LNCAP (cell line): ENCODE results near the gene CREB3L2.

Experiments used
- TF ChIP-seq, protein P1 (sequence below): fragments of 450-650 bp; IDR thresholded peaks from 2 replicates; pipeline ENCODE4 v1.5.1; 2017; ENCODE audit warnings: mild to moderate bottlenecking

CREB3L2 gene

GRCh38 chr7:137987018-137987349 lies 14.9 kb downstream of the CREB3L2 start:
- TF ChIP-seq, protein P1, sequence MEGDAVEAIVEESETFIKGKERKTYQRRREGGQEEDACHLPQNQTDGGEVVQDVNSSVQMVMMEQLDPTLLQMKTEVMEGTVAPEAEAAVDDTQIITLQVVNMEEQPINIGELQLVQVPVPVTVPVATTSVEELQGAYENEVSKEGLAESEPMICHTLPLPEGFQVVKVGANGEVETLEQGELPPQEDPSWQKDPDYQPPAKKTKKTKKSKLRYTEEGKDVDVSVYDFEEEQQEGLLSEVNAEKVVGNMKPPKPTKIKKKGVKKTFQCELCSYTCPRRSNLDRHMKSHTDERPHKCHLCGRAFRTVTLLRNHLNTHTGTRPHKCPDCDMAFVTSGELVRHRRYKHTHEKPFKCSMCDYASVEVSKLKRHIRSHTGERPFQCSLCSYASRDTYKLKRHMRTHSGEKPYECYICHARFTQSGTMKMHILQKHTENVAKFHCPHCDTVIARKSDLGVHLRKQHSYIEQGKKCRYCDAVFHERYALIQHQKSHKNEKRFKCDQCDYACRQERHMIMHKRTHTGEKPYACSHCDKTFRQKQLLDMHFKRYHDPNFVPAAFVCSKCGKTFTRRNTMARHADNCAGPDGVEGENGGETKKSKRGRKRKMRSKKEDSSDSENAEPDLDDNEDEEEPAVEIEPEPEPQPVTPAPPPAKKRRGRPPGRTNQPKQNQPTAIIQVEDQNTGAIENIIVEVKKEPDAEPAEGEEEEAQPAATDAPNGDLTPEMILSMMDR = no peak

- TF ChIP-seq, protein P1 = no peak
These were observed 15.5 kb downstream of the CREB3L2 start for GRCh38 chr7:137986252-137987017.

- TF ChIP-seq, protein P1 = no peak
These were observed 16.0 kb downstream of the CREB3L2 start for GRCh38 chr7:137985897-137986251.

- TF ChIP-seq, protein P1 = no peak
These were observed 16.5 kb downstream of the CREB3L2 start for GRCh38 chr7:137985253-137985896.

DNA sequence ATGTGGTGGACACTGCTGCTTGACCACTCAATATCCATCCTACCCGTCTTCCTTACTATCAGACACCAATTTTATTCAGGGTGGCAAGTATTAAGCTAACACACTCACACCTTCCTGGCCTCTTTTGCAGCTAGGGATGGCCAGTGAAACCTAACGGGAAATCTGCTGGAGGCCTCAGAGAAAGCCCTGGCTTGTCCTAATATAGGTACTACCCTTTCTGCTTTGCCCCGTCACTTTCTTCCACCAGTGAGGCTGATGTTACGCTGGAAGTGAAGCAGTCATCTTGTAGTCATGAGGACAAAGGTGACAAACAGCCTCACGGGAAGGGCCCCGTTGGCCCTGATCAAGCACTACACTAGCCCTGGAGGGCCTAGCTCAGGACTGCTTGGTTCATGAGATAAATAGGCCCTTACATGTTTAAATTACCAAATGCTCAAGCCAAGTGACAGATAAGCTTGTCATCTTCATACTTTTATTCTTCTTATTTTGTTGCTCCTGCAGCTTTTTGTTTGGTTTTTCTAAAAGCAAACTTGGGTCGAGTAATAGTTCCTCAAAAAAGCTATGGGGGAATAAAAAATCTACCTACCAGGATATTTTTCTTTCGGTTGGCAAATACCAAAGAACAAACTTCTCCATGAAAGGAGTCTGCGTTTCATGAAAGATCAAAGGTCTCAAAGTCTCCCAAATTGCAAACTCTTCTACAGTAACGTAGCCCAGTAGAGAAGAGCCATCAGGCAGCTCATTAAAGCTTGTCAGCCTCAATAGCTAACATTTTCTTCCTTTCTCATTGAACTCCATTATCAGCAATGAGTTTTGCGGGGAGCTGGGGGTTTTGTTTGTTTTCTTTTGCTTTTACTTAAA lies 17.5 kb downstream of the CREB3L2 start:
- TF ChIP-seq, protein P1 = no peak

- TF ChIP-seq, protein P1 = no peak
These were observed 18.4 kb downstream of the CREB3L2 start for GRCh38 chr7:137983323-137984008.

- TF ChIP-seq, protein P1 = no peak
These were observed 20.2 kb downstream of the CREB3L2 start for GRCh38 chr7:137981668-137982067.
